B cell (primary cell): Measurements from ENCODE around the gene POLR1B. TPM values are rescaled to one million over a fixed set of nuclear protein-coding genes. Genes with fewer than 3 reads are reported as not detected.
"Not testable (repeated sequence)": the region's sequence is repeated elsewhere in the genome, so short reads cannot be mapped to it uniquely, and the experiment has no call there.

Source experiments
- ATAC-seq: fragments of 200-7000 bp; cut with Tn5 transposase; one replicate; pipeline ENCODE4 v1.10.0; 2021; ENCODE audit warnings: low read depth, mild to moderate bottlenecking, moderate number of reproducible peaks, moderate library complexity
- CTCF ChIA-PET: fragments of 350-600 bp; sonication (Branson Sonifier 250); formaldehyde crosslinking; loops from one replicate; lab custom pipeline; 2021; ENCODE audit warnings: antibody characterized with exemption, inconsistent platforms; lab: Charles Lee
- POLR2A ChIA-PET: fragments of 350-600 bp; sonication (Branson Sonifier 250); formaldehyde crosslinking; loops from one replicate; lab custom pipeline; 2021; ENCODE audit warnings: antibody characterized with exemption; lab: Charles Lee
- DNase-seq: peaks from one replicate; pipeline ENCODE4 v3.0.0; 2013
- H2AFZ ChIP-seq: 2 replicates; pipeline ENCODE4 v1.6.1; 2012; ENCODE audit warnings: mild to moderate bottlenecking, low read depth, low read length; ENCODE audit not compliant: insufficient read depth, poor library complexity, severe bottlenecking
- H3K27ac ChIP-seq, 2 donors: 1 replicate in 1 of 2; 2 replicates in 1 of 2; pipeline ENCODE4 v1.5.1; 2012 to 2013; ENCODE audit warnings: low read length in 2 of 2, mild to moderate bottlenecking in 2 of 2, moderate library complexity in 1 of 2
- H3K27me3 ChIP-seq, 4 experiments: fragments of 200-600 bp in 1 of 4; sonication (generic) in 1 of 4; replicated peaks in 1 of 4; 1 replicate in 2 of 4; 2 replicates in 2 of 4; pipeline versions ENCODE4 v1.6.1 to v1.7.0; 2013 to 2016; ENCODE audit warnings: low read length in 3 of 4, mild to moderate bottlenecking in 2 of 4, mixed read lengths in 1 of 4, moderate library complexity in 1 of 4; ENCODE audit not compliant: insufficient read depth in 4 of 4, control insufficient read depth in 3 of 4; ENCODE audit errors: control extremely low read depth in 1 of 4
- H3K36me3 ChIP-seq, 2 experiments: replicated peaks in 1 of 2; 1 replicate in 1 of 2; 2 replicates in 1 of 2; pipeline versions ENCODE4 v1.6.1 to v1.7.1; 2013; ENCODE audit warnings: low read length in 1 of 2; ENCODE audit not compliant: insufficient read depth in 2 of 2, control insufficient read depth in 1 of 2; ENCODE audit errors: control extremely low read depth in 1 of 2, extremely low read depth in 1 of 2
- H3K4me1 ChIP-seq, 2 donors: fragments of 200-600 bp in 1 of 2; sonication (generic) in 1 of 2; 1 replicate in 1 of 2; 2 replicates in 1 of 2; pipeline versions ENCODE4 v1.5.1 to v1.6.1; 2013 to 2017; ENCODE audit warnings: low read length in 2 of 2; ENCODE audit not compliant: control insufficient read depth in 2 of 2, insufficient read depth in 2 of 2
- H3K4me2 ChIP-seq: replicated peaks from 2 replicates; pipeline ENCODE3; 2012; ENCODE audit warnings: mild to moderate bottlenecking, low read depth, low read length; ENCODE audit not compliant: poor library complexity, severe bottlenecking
- H3K4me3 ChIP-seq, 5 experiments: fragments of 200-600 bp in 1 of 5; sonication (generic) in 1 of 5; 1 replicate in 3 of 5; 2 replicates in 2 of 5; pipeline versions ENCODE4 v1.5.1 to v1.7.0; 2011 to 2016; ENCODE audit warnings: low read length in 4 of 5, mild to moderate bottlenecking in 4 of 5, low read depth in 2 of 5, control low read depth in 1 of 5, moderate library complexity in 1 of 5; ENCODE audit not compliant: insufficient read depth in 1 of 5; ENCODE audit errors: control extremely low read depth in 1 of 5, extremely low read depth in 1 of 5
- H3K79me2 ChIP-seq: fragments of 200-600 bp; sonication (generic); one replicate; pipeline ENCODE4 v1.6.0; 2016; ENCODE audit warnings: low read length; ENCODE audit not compliant: control insufficient read depth, insufficient read depth
- H3K9ac ChIP-seq: fragments of 200-600 bp; sonication (generic); 2 replicates; pipeline ENCODE4 v1.6.1; 2017; ENCODE audit warnings: mild to moderate bottlenecking, low read length, moderate library complexity
- H3K9me3 ChIP-seq, 3 donors: one replicate each; pipeline versions ENCODE4 v1.6.1 to v1.7.1; 2013; ENCODE audit warnings: low read length in 2 of 3; ENCODE audit not compliant: control insufficient read depth in 2 of 3, insufficient read depth in 1 of 3; ENCODE audit errors: control extremely low read depth in 1 of 3
- H4K20me1 ChIP-seq: 2 replicates; pipeline ENCODE4 v1.6.0; 2012; ENCODE audit warnings: mild to moderate bottlenecking, low read length; ENCODE audit not compliant: insufficient read depth, control insufficient read depth, poor library complexity, severe bottlenecking
- H3K27ac Mint-ChIP-seq: one replicate; pipeline ENCODE4 v1.8.0; 2021; ENCODE audit warnings: mixed read lengths
- H3K27me3 Mint-ChIP-seq: one replicate; pipeline ENCODE4 v1.8.0; 2021; ENCODE audit warnings: mixed read lengths
- H3K4me1 Mint-ChIP-seq: one replicate; pipeline ENCODE4 v1.8.0; 2021; ENCODE audit warnings: mixed read lengths
- H3K4me3 Mint-ChIP-seq: one replicate; pipeline ENCODE4 v1.8.0; 2021; ENCODE audit warnings: mixed read lengths
- H3K9me3 Mint-ChIP-seq: one replicate; pipeline ENCODE4 v1.8.0; 2022; ENCODE audit warnings: mixed read lengths; ENCODE audit not compliant: insufficient read depth
- CTCF ChIP-seq: fragments of 200-600 bp; IDR thresholded peaks from one replicate; pipeline ENCODE4 v1.8.0; 2022; ENCODE audit warnings: antibody characterized with exemption, mild to moderate bottlenecking
- EZH2 ChIP-seq: IDR thresholded peaks from 2 replicates; pipeline ENCODE4 v1.6.1; 2012; ENCODE audit warnings: borderline replicate concordance, low read depth, mild to moderate bottlenecking, moderate library complexity, low read length; ENCODE audit not compliant: insufficient read depth, poor library complexity, severe bottlenecking
- WGBS: methylation state at CpG from one replicate; pipeline ENCODE4 v1.1.5; 2013; ENCODE audit warnings: missing lambda C conversion rate; ENCODE audit not compliant: insufficient coverage; 5-methylcytosine and 5-hydroxymethylcytosine counted together
- intact Hi-C: fragments of 100-400 bp; cut with micrococcal nuclease; formaldehyde crosslinking; loops from one replicate; pipeline ENCODE4 v1.10.0; 2022
- polyA plus RNA-seq: library from polyadenylated mRNA; depleted of rRNA; stranded (reverse); fragments of >200 nt; gene quantifications from 2 replicates; pipeline ENCODE4 v1.2.3, GENCODE V29; 2012
- total RNA-seq, 2 donors: library from RNA; stranded (reverse); fragments of 120-200 nt in 1 of 2; gene quantifications; 1 replicate in 1 of 2; 2 replicates in 1 of 2; pipeline versions ENCODE4 v1.2.3 to v1.2.4, GENCODE V29; 2013 to 2022

POLR1B gene
- total and polyA plus RNA-seq, 2 donors (not counting 1 experiment from before 2014, with no cell fraction given) = 7.0 to 32.5 TPM

GRCh38 chr2:112614201-112614840 is 72.1 kb downstream of the POLR1B start:
- ATAC-seq = no peak
- 85% methylated on average over 13 of the region's 13 CpGs for WGBS
- DNase-seq = no peak
- TF ChIP-seq CTCF (no peak), EZH2 (no peak)
- Histone ChIP-seq H2AFZ (no peak overlapping the region), H3K27me3 (peaks cover 0 to 3% (median 0%) of the 10 kb centered on the region in 4 experiments), H3K4me3 (no peak overlapping the region), H4K20me1 (no peaks in the 10 kb centered on the region), H3K79me2 (no peaks in the 10 kb centered on the region), H3K27ac (no peak overlapping the region), H3K36me3 (no peaks in the 10 kb centered on the region), H3K4me1 (no peaks in the 10 kb centered on the region), H3K9me3 (no peaks in the 10 kb centered on the region), H3K4me2 (no peak overlapping the region), H3K9ac (no peak overlapping the region)
- intact Hi-C loops = no loop called here
- Mint-ChIP-seq H3K27ac (no peak overlapping the region), H3K9me3 (no peaks in the 10 kb centered on the region), H3K4me1 (no peaks in the 10 kb centered on the region), H3K4me3 (no peak overlapping the region), H3K27me3 (peaks cover 8% of the 10 kb centered on the region)
- POLR2A ChIA-PET = no interaction called here
- CTCF ChIA-PET = interaction anchor here (0.9 kb wide), 1 partner anchor 14 kb away, joined by 3 read pairs; no protein-coding TSS in a partner anchor

- H3K4me2 ChIP-seq = no peak overlapping the region
- no peaks in the 10 kb centered on the region for H3K9me3 Mint-ChIP-seq
- no peaks in the 10 kb centered on the region for H3K79me2 ChIP-seq
- H3K27me3 Mint-ChIP-seq = peaks cover 8% of the 10 kb centered on the region
- H3K9ac ChIP-seq = no peak overlapping the region
- DNase-seq (no peak), ATAC-seq (no peak)
- TF ChIP-seq CTCF (no peak), EZH2 (no peak)
- no peak overlapping the region for H3K4me3 ChIP-seq
- no peaks in the 10 kb centered on the region for H3K9me3 ChIP-seq
- no peaks in the 10 kb centered on the region for H3K36me3 ChIP-seq
- H3K4me1 ChIP-seq = no peaks in the 10 kb centered on the region
- intact Hi-C loops = no loop called here
- no peak overlapping the region for H2AFZ ChIP-seq
- H3K27ac Mint-ChIP-seq = no peak overlapping the region
- no peak overlapping the region for H3K27ac ChIP-seq
- H3K4me3 Mint-ChIP-seq = no peak overlapping the region
- no peaks in the 10 kb centered on the region for H4K20me1 ChIP-seq
- H3K4me1 Mint-ChIP-seq = no peaks in the 10 kb centered on the region
- 93% methylated on average over 8 of the region's 8 CpGs for WGBS
- ChIA-PET CTCF (interaction anchor here (0.9 kb wide), 1 partner anchor 15 kb away, joined by 3 read pairs; no protein-coding TSS in a partner anchor), POLR2A (no interaction called here)
- H3K27me3 ChIP-seq = peaks cover 0 to 3% (median 0%) of the 10 kb centered on the region in 4 experiments
These were observed 72.8 kb downstream of the POLR1B start for GRCh38 chr2:112615051-112615450.

- H3K4me1 ChIP-seq, ATAC-seq, H3K4me3 Mint-ChIP-seq, H3K9me3 Mint-ChIP-seq, DNase-seq, H2AFZ ChIP-seq, H3K79me2 ChIP-seq, H3K4me1 Mint-ChIP-seq, H3K9me3 ChIP-seq, H3K4me2 ChIP-seq, H4K20me1 ChIP-seq, H3K27me3 Mint-ChIP-seq, H3K27ac ChIP-seq, H3K36me3 ChIP-seq, H3K27ac Mint-ChIP-seq, H3K9ac ChIP-seq, POLR2A ChIA-PET, H3K4me3 ChIP-seq, intact Hi-C loops, H3K27me3 ChIP-seq: not testable (repeated sequence)
- CTCF ChIA-PET = interaction anchor here (1.0 kb wide), 1 partner anchor 110 kb away, joined by 3 read pairs; no protein-coding TSS in a partner anchor
- WGBS = 100% methylated on average over 1 of the region's 2 CpGs
These were observed 73.5 kb downstream of the POLR1B start for GRCh38 chr2:112615798-112616197.
